ENCODE data around the gene TBCA.

The TBCA gene

GRCh38 chr5:77725616-77726015, 50.5 kb downstream of the TBCA start:
- Histone ChIP-seq H3K36me3 (ENCODE audit: low read depth) (peaks cover 11% of the 10 kb centered on the region), H3K9me3 (ENCODE audit: severe bottlenecking) (no peaks in the 10 kb centered on the region), H3K4me3 (ENCODE audit: severe bottlenecking) (no peak overlapping the region), H3K4me1 (ENCODE audit: insufficient read depth, poor library complexity, severe bottlenecking) (no peaks in the 10 kb centered on the region), H3K27me3 (ENCODE audit: insufficient read depth, poor library complexity, severe bottlenecking) (no peaks in the 10 kb centered on the region), H3K27ac (ENCODE audit: poor library complexity, severe bottlenecking) (no peak overlapping the region)
- TF ChIP-seq CTCF (IDR thresholded peaks at IDR 0.05; ENCODE audit: poor library complexity, severe bottlenecking) = no peak
- ATAC-seq (ENCODE audit: low read depth) (no peak), DNase-seq (ENCODE audit: low spot score) (no peak)

DNA sequence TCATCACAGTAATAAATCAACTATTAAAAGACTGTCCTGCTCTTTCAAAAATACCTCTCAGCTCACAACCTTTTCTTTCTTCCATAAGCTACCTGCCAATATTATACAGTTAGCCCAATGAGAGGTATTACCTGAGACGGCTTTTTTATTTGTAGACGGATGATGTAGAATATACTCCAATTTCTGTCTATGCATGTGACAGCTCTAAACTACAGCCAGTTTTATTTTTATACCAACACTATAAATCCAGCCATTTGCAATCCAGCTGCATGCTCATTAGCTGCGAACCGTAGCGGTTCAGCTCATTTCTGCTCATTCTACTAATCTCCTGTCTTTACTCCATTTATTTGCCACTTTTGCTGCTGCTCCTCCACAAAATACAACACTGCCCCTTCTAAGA, 51.2 kb downstream of the TBCA start:
- Histone ChIP-seq H3K4me3 (ENCODE audit: severe bottlenecking) (no peak overlapping the region), H3K9me3 (ENCODE audit: severe bottlenecking) (no peaks in the 10 kb centered on the region), H3K27ac (ENCODE audit: poor library complexity, severe bottlenecking) (no peak overlapping the region), H3K36me3 (ENCODE audit: low read depth) (peaks cover 11% of the 10 kb centered on the region), H3K27me3 (ENCODE audit: insufficient read depth, poor library complexity, severe bottlenecking) (no peaks in the 10 kb centered on the region), H3K4me1 (ENCODE audit: insufficient read depth, poor library complexity, severe bottlenecking) (no peaks in the 10 kb centered on the region)
- ATAC-seq (ENCODE audit: low read depth) = no peak
- no peak for TF ChIP-seq CTCF (IDR thresholded peaks at IDR 0.05; ENCODE audit: poor library complexity, severe bottlenecking)
- DNase-seq (ENCODE audit: low spot score) = no peak

DNA sequence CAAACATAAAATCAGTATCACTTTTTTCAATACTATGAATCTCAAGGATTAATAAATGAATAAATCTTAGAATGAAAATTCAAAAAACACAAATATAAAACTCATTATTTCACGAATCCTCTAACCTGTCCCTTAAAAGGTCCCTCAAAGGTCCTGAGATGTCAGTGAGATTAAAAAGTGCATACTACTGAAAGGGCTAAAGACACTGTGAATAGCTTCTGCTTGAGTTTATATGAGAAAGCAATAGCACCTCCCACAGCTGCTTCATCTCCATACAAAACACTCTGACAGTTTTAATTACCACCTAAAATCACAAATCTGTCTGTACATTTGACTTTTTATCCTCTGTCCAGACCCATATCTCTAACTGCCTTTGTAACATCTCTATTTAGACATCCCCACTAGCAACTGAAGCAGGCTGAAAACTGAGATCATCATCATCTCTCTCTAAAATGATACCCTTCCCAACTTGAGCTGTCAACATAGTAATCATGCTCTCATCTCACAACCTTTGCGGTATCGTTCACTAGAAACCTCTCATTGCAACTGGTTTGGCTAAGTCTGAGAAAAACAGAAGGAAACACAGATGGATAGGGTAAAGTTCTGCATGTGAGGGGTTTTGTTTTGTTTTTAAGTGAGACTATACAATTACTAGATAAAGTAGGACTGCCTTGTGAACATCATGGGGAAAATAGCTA, 56.3 kb downstream of the TBCA start:
- no peak overlapping the region for H3K4me3 ChIP-seq (ENCODE audit: severe bottlenecking)
- no peaks in the 10 kb centered on the region; the same call in none of the 2 replicates for H3K36me3 ChIP-seq (ENCODE audit: low read depth)
- no peak overlapping the region for H3K27ac ChIP-seq (ENCODE audit: poor library complexity, severe bottlenecking)
- DNase-seq (ENCODE audit: low spot score) (no peak), ATAC-seq (ENCODE audit: low read depth) (no peak)
- no peaks in the 10 kb centered on the region for H3K4me1 ChIP-seq (ENCODE audit: insufficient read depth, poor library complexity, severe bottlenecking)
- no peak for TF ChIP-seq CTCF (IDR thresholded peaks at IDR 0.05; ENCODE audit: poor library complexity, severe bottlenecking)
- H3K27me3 ChIP-seq (ENCODE audit: insufficient read depth, poor library complexity, severe bottlenecking) = no peaks in the 10 kb centered on the region
- H3K9me3 ChIP-seq (ENCODE audit: severe bottlenecking) = no peaks in the 10 kb centered on the region

- no peak overlapping the region for H3K4me3 ChIP-seq (ENCODE audit: severe bottlenecking)
- ATAC-seq (ENCODE audit: low read depth) (no peak), DNase-seq (ENCODE audit: low spot score) (no peak)
- no peaks in the 10 kb centered on the region for H3K9me3 ChIP-seq (ENCODE audit: severe bottlenecking)
- TF ChIP-seq CTCF (IDR thresholded peaks at IDR 0.05; ENCODE audit: poor library complexity, severe bottlenecking) = no peak
- H3K27ac ChIP-seq (ENCODE audit: poor library complexity, severe bottlenecking) = no peak overlapping the region
- H3K4me1 ChIP-seq (ENCODE audit: insufficient read depth, poor library complexity, severe bottlenecking) = no peaks in the 10 kb centered on the region
- H3K27me3 ChIP-seq (ENCODE audit: insufficient read depth, poor library complexity, severe bottlenecking) = no peaks in the 10 kb centered on the region
- no peaks in the 10 kb centered on the region; the same call in none of the 2 replicates for H3K36me3 ChIP-seq (ENCODE audit: low read depth)
Measured at GRCh38 chr5:77718934-77719610, 57.1 kb downstream of the TBCA start.

Measured in RWPE2 (cell line).